ENCODE results near the gene RAET1G.

RAET1G gene

GRCh38 chr6:149907317-149907716 lies 15.6 kb downstream of the RAET1G start:
- Histone ChIP-seq H3K9me3 (ENCODE audit: control insufficient read depth in 1 of 2, low read length in 2 of 2) (no peaks in the 10 kb centered on the region), H3K4me3 (ENCODE audit: low read depth in 1 of 2, low read length in 2 of 2) (no peak overlapping the region), H3K36me3 (ENCODE audit: control insufficient read depth in 1 of 2, insufficient read depth in 2 of 2, low read length in 2 of 2) (no peaks in the 10 kb centered on the region), H3K4me1 (ENCODE audit: control insufficient read depth in 1 of 2, insufficient read depth in 2 of 2, low read length in 2 of 2) (no peaks in the 10 kb centered on the region), H3K27ac (ENCODE audit: low read length) (no peak overlapping the region), H3K27me3 (ENCODE audit: low read depth, low read length) (no peaks in the 10 kb centered on the region)

- Histone ChIP-seq H3K4me3 (ENCODE audit: low read depth in 1 of 2, low read length in 2 of 2) (no peak overlapping the region), H3K9me3 (ENCODE audit: control insufficient read depth in 1 of 2, low read length in 2 of 2) (no peaks in the 10 kb centered on the region), H3K36me3 (ENCODE audit: control insufficient read depth in 1 of 2, insufficient read depth in 2 of 2, low read length in 2 of 2) (no peaks in the 10 kb centered on the region), H3K27ac (ENCODE audit: low read length) (no peak overlapping the region), H3K27me3 (ENCODE audit: low read depth, low read length) (no peaks in the 10 kb centered on the region), H3K4me1 (ENCODE audit: control insufficient read depth in 1 of 2, insufficient read depth in 2 of 2, low read length in 2 of 2) (no peaks in the 10 kb centered on the region)
Observed at GRCh38 chr6:149906405-149906804, 16.5 kb downstream of the RAET1G start.

GRCh38 chr6:149905911-149906371 lies 17.0 kb downstream of the RAET1G start:
- no peak overlapping the region for H3K27ac ChIP-seq (ENCODE audit: low read length)
- no peaks in the 10 kb centered on the region for H3K36me3 ChIP-seq (ENCODE audit: control insufficient read depth in 1 of 2, insufficient read depth in 2 of 2, low read length in 2 of 2)
- H3K4me1 ChIP-seq (ENCODE audit: control insufficient read depth in 1 of 2, insufficient read depth in 2 of 2, low read length in 2 of 2) = no peaks in the 10 kb centered on the region
- H3K4me3 ChIP-seq (ENCODE audit: low read depth in 1 of 2, low read length in 2 of 2) = no peak overlapping the region
- no peaks in the 10 kb centered on the region for H3K27me3 ChIP-seq (ENCODE audit: low read depth, low read length)
- H3K9me3 ChIP-seq (ENCODE audit: control insufficient read depth in 1 of 2, low read length in 2 of 2) = no peaks in the 10 kb centered on the region

DNA sequence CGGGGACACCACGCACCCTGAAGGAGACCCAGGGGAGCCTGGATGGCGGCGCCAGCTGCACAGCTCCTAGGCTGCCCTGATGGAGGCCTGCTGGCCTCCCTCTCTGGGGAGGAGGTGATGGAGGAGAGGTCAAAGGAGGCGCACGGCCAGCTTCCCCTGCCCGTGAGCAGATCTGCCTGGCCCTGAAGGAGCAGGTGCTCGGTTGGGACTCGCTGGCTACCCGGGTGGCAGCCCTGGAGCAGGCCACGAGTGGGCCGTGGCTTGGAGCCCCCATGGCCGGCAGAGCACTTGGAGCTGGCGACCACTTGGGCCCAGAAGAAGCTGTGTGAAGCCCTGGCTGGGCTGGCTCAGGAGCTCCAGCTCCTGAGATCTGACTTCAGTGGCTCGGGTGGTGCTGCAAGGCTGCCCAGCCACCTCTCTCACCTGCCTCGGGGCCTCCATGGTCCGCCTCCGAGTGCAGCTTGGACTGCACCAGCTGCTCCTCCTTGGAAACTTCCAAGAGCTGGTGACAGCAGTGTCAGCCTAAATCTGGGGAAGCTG lies 17.5 kb downstream of the RAET1G start:
- H3K27ac ChIP-seq (ENCODE audit: low read length) = no peak overlapping the region
- no peaks in the 10 kb centered on the region for H3K4me1 ChIP-seq (ENCODE audit: control insufficient read depth in 1 of 2, insufficient read depth in 2 of 2, low read length in 2 of 2)
- H3K4me3 ChIP-seq (ENCODE audit: low read depth in 1 of 2, low read length in 2 of 2) = no peak overlapping the region
- H3K27me3 ChIP-seq (ENCODE audit: low read depth, low read length) = no peaks in the 10 kb centered on the region
- H3K9me3 ChIP-seq (ENCODE audit: control insufficient read depth in 1 of 2, low read length in 2 of 2) = no peaks in the 10 kb centered on the region
- H3K36me3 ChIP-seq (ENCODE audit: control insufficient read depth in 1 of 2, insufficient read depth in 2 of 2, low read length in 2 of 2) = no peaks in the 10 kb centered on the region

- Histone ChIP-seq H3K4me1 (ENCODE audit: control insufficient read depth in 1 of 2, insufficient read depth in 2 of 2, low read length in 2 of 2) (no peaks in the 10 kb centered on the region), H3K9me3 (ENCODE audit: control insufficient read depth in 1 of 2, low read length in 2 of 2) (no peaks in the 10 kb centered on the region), H3K27ac (ENCODE audit: low read length) (no peak overlapping the region), H3K27me3 (ENCODE audit: low read depth, low read length) (no peaks in the 10 kb centered on the region), H3K4me3 (ENCODE audit: low read depth in 1 of 2, low read length in 2 of 2) (no peak overlapping the region), H3K36me3 (ENCODE audit: control insufficient read depth in 1 of 2, insufficient read depth in 2 of 2, low read length in 2 of 2) (no peaks in the 10 kb centered on the region)
Observed at GRCh38 chr6:149904661-149905370, 18.1 kb downstream of the RAET1G start.

DNA sequence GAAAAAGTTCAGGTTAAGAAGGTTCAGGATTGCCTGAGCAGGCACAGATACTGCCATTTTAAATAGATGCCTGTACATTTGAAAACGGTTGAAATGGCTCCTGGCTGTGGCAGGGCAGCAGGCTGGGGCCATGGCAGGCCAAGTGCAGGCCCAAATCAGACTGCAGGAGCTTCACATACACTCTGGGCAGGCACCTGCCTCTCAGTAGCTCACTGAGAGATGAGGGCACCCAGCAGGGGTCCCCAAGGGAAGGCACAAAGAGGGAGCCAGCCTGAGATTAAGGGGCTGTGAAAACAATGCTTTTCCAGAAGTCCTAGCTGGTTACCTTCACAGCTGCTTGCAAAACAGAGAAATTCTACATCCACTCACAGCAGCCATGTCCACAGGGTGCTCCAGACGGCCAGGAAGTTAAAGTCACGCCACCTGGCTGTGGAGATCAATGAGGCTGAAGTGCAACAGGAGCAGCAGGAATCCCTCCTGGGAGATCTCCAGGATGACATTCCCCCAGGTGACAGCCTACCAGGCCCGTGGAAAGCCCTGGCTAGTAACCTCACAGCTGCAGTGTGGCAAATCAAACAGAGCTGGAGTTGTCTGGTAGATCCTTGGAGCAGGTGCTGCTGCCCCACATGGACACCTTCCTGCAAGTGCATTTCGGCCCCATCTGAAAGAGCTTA lies 18.8 kb downstream of the RAET1G start:
- no peak overlapping the region for H3K4me3 ChIP-seq (ENCODE audit: low read depth in 1 of 2, low read length in 2 of 2)
- no peak overlapping the region for H3K27ac ChIP-seq (ENCODE audit: low read length)
- no peaks in the 10 kb centered on the region for H3K27me3 ChIP-seq (ENCODE audit: low read depth, low read length)

GRCh38 chr6:149901444-149902140 lies 21.3 kb downstream of the RAET1G start:
- Histone ChIP-seq H3K4me3 (ENCODE audit: low read depth in 1 of 2, low read length in 2 of 2) (no peak overlapping the region), H3K27me3 (ENCODE audit: low read depth, low read length) (no peaks in the 10 kb centered on the region), H3K4me1 (ENCODE audit: control insufficient read depth in 1 of 2, insufficient read depth in 2 of 2, low read length in 2 of 2) (peaks cover 7 to 11% of the 10 kb centered on the region in 2 donors)

More for the DNA sequence above, 18.8 kb downstream of the RAET1G start:
- H3K36me3 ChIP-seq (ENCODE audit: control insufficient read depth in 1 of 2, insufficient read depth in 2 of 2, low read length in 2 of 2) = no peaks in the 10 kb centered on the region
- no peaks in the 10 kb centered on the region for H3K9me3 ChIP-seq (ENCODE audit: control insufficient read depth in 1 of 2, low read length in 2 of 2)
- H3K4me1 ChIP-seq (ENCODE audit: control insufficient read depth in 1 of 2, insufficient read depth in 2 of 2, low read length in 2 of 2) = no peaks in the 10 kb centered on the region

GRCh38 chr6:149900620-149901443 lies 22.1 kb downstream of the RAET1G start:
- H3K27me3 ChIP-seq (ENCODE audit: low read depth, low read length) = no peaks in the 10 kb centered on the region

More at GRCh38 chr6:149901444-149902140, 21.3 kb downstream of the RAET1G start:
- Histone ChIP-seq H3K36me3 (ENCODE audit: control insufficient read depth in 1 of 2, insufficient read depth in 2 of 2, low read length in 2 of 2) (no peaks in the 10 kb centered on the region), H3K9me3 (ENCODE audit: control insufficient read depth in 1 of 2, low read length in 2 of 2) (no peaks in the 10 kb centered on the region), H3K27ac (ENCODE audit: low read length) (no peak overlapping the region)

DNA sequence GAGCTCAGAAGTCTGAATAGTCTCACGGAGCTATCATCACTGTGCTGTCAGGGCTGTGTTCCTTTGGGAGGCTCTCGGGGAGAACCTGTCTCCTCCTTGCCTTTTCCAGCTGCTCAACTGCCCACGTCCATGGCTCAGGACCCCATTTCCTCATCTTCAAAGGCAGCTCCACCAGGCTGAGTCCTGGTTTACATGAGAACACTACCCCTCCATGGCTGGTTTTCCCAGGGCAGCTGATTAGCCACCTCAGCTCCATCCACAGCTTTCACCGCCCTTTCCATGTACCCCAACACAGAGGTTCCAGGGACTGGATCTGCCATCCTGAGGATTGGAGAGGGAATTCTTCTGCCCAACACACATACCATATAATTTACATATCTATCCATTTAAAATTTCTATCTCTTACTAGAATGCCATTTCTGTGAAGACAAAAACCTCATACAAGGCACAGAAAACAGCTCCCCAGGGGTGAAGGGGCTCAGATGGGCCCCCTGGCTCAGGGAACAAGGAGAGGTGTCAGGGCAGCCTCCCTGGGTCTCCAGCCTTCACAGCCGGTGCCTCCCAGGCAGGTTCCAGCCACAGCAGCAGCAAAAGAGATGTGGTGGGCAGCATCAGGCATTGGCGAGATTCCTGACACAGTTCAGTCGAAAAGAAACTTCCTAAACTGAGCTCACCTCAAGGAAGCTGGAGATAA lies 22.8 kb downstream of the RAET1G start:
- no peaks in the 10 kb centered on the region for H3K9me3 ChIP-seq (ENCODE audit: control insufficient read depth in 1 of 2, low read length in 2 of 2)
- no peak overlapping the region for H3K27ac ChIP-seq (ENCODE audit: low read length)
- H3K4me1 ChIP-seq (ENCODE audit: control insufficient read depth in 1 of 2, insufficient read depth in 2 of 2, low read length in 2 of 2) = peaks cover 20 to 26% of the 10 kb centered on the region in 2 donors
- no peaks in the 10 kb centered on the region for H3K27me3 ChIP-seq (ENCODE audit: low read depth, low read length)
- H3K4me3 ChIP-seq (ENCODE audit: low read depth in 1 of 2, low read length in 2 of 2) = no peak overlapping the region
- no peaks in the 10 kb centered on the region for H3K36me3 ChIP-seq (ENCODE audit: control insufficient read depth in 1 of 2, insufficient read depth in 2 of 2, low read length in 2 of 2)

More at GRCh38 chr6:149900620-149901443, 22.1 kb downstream of the RAET1G start:
- no peak overlapping the region for H3K4me3 ChIP-seq (ENCODE audit: low read depth in 1 of 2, low read length in 2 of 2)
- no peaks in the 10 kb centered on the region for H3K36me3 ChIP-seq (ENCODE audit: control insufficient read depth in 1 of 2, insufficient read depth in 2 of 2, low read length in 2 of 2)
- H3K4me1 ChIP-seq (ENCODE audit: control insufficient read depth in 1 of 2, insufficient read depth in 2 of 2, low read length in 2 of 2) = peaks cover 14 to 19% of the 10 kb centered on the region in 2 donors
- no peak overlapping the region for H3K27ac ChIP-seq (ENCODE audit: low read length)
- H3K9me3 ChIP-seq (ENCODE audit: control insufficient read depth in 1 of 2, low read length in 2 of 2) = no peaks in the 10 kb centered on the region

- Histone ChIP-seq H3K36me3 (ENCODE audit: control insufficient read depth in 1 of 2, insufficient read depth in 2 of 2, low read length in 2 of 2) (no peaks in the 10 kb centered on the region), H3K4me3 (ENCODE audit: low read depth in 1 of 2, low read length in 2 of 2) (no peak overlapping the region), H3K27ac (ENCODE audit: low read length) (no peak overlapping the region), H3K27me3 (ENCODE audit: low read depth, low read length) (no peaks in the 10 kb centered on the region), H3K4me1 (ENCODE audit: control insufficient read depth in 1 of 2, insufficient read depth in 2 of 2, low read length in 2 of 2) (peaks cover 20 to 29% of the 10 kb centered on the region in 2 donors), H3K9me3 (ENCODE audit: control insufficient read depth in 1 of 2, low read length in 2 of 2) (no peaks in the 10 kb centered on the region)
Observed at GRCh38 chr6:149899486-149899885, 23.4 kb downstream of the RAET1G start.
